Nephron (organoid): ENCODE data around the gene NELFCD.

ENCODE experiments used
- H3K27ac Mint-ChIP-seq, 3 experiments: 2 replicates each; pipeline ENCODE4 v1.8.0; 2020; ENCODE audit warnings: mixed read lengths in 3 of 3, mild to moderate bottlenecking in 2 of 3, moderate library complexity in 1 of 3
- H3K27me3 Mint-ChIP-seq: 2 replicates; pipeline ENCODE4 v1.8.0; 2021; ENCODE audit warnings: low read depth, mild to moderate bottlenecking, moderate library complexity, mixed read lengths
- H3K36me3 Mint-ChIP-seq: 2 replicates; pipeline ENCODE4 v1.8.0; 2020; ENCODE audit warnings: low read depth, mixed read lengths
- H3K4me1 Mint-ChIP-seq: 2 replicates; pipeline ENCODE4 v1.8.0; 2020; ENCODE audit warnings: mixed read lengths
- H3K4me3 Mint-ChIP-seq, 3 experiments: 2 replicates each; pipeline ENCODE4 v1.8.0; 2020; ENCODE audit warnings: mild to moderate bottlenecking in 3 of 3, mixed read lengths in 3 of 3, moderate library complexity in 2 of 3
- H3K9me3 Mint-ChIP-seq: 2 replicates; pipeline ENCODE4 v1.8.0; 2020; ENCODE audit warnings: mixed read lengths
- CTCF ChIP-seq, 3 experiments: fragments of 200-600 bp; sonication (generic); IDR thresholded peaks; one replicate each; pipeline ENCODE4 v1.5.0; 2021; ENCODE audit warnings: antibody characterized with exemption in 3 of 3; ENCODE audit not compliant: unreplicated experiment in 3 of 3

The NELFCD gene

GRCh38 chr20:59013031-59013951, 32.2 kb downstream of the NELFCD start:
- H3K4me1 Mint-ChIP-seq: peaks cover 6% of the 10 kb centered on the region
- no peak for TF ChIP-seq CTCF (IDR thresholded peaks at IDR 0.05; ENCODE audit: unreplicated experiment in 3 of 3)
- no peak overlapping the region for H3K27ac Mint-ChIP-seq
- H3K9me3 Mint-ChIP-seq: no peaks in the 10 kb centered on the region
- no peak overlapping the region for H3K4me3 Mint-ChIP-seq
- peaks cover 29% of the 10 kb centered on the region for H3K27me3 Mint-ChIP-seq
- H3K36me3 Mint-ChIP-seq: no peaks in the 10 kb centered on the region

GRCh38 chr20:59013959-59014608, 33.0 kb downstream of the NELFCD start:
- no peak for TF ChIP-seq CTCF (IDR thresholded peaks at IDR 0.05; ENCODE audit: unreplicated experiment in 3 of 3)
- Mint-ChIP-seq H3K4me1 (peaks cover 6% of the 10 kb centered on the region), H3K4me3 (no peak overlapping the region)

GRCh38 chr20:59014680-59015389, 33.8 kb downstream of the NELFCD start:
- no peak for TF ChIP-seq CTCF (IDR thresholded peaks at IDR 0.05; ENCODE audit: unreplicated experiment in 3 of 3)
- Mint-ChIP-seq H3K4me1 (peaks cover 6% of the 10 kb centered on the region), H3K27me3 (peaks cover 23% of the 10 kb centered on the region), H3K36me3 (no peaks in the 10 kb centered on the region), H3K9me3 (no peaks in the 10 kb centered on the region), H3K4me3 (no peak overlapping the region), H3K27ac (no peak overlapping the region)

More at GRCh38 chr20:59013959-59014608, 33.0 kb downstream of the NELFCD start:
- Mint-ChIP-seq H3K9me3 (no peaks in the 10 kb centered on the region), H3K36me3 (no peaks in the 10 kb centered on the region), H3K27ac (no peak overlapping the region), H3K27me3 (peaks cover 25% of the 10 kb centered on the region)

DNA sequence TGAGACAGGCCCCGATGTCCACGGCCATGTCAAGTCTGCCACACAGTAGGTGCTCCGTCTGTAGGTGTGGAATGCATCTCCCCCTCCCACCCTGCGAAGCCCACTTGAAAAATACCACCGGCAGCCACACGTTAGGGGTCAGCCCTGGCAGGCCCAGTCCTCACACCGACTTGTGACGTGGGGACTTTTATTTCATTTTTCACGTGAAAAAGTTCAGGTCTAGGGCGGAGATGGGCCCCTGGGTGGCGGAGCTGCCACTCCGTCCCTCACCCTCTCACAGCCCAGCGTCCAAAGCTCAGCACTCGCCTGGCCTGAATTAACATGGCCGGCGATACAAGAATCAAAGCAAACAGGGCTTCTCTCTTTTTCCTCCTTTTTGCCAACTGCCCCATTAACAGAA, 34.4 kb downstream of the NELFCD start:
- Mint-ChIP-seq H3K27me3 (peaks cover 19% of the 10 kb centered on the region), H3K27ac (no peak overlapping the region)

More for the DNA sequence above, 34.4 kb downstream of the NELFCD start:
- Mint-ChIP-seq H3K36me3 (no peaks in the 10 kb centered on the region), H3K4me3 (no peak overlapping the region), H3K9me3 (no peaks in the 10 kb centered on the region), H3K4me1 (peaks cover 6% of the 10 kb centered on the region)
- no peak for TF ChIP-seq CTCF (IDR thresholded peaks at IDR 0.05; ENCODE audit: unreplicated experiment in 3 of 3)
